BE2C (cell line): ENCODE results near the gene CPLANE2.
"Not testable (repeated sequence)": the region's sequence is repeated elsewhere in the genome, so short reads cannot be mapped to it uniquely, and the experiment has no call there.

Experiments used
- DNase-seq: peaks from one replicate; pipeline ENCODE4 v3.0.0-alpha.2; 2020
- H3K27me3 ChIP-seq: fragments of 250-450 bp; sonication (Bioruptor Pico); 2 replicates; pipeline ENCODE4 v1.5.1; 2020; ENCODE audit warnings: mild to moderate bottlenecking
- H3K36me3 ChIP-seq: fragments of 250-450 bp; sonication (Bioruptor Pico); 2 replicates; pipeline ENCODE4 v1.5.1; 2020; ENCODE audit warnings: mild to moderate bottlenecking
- H3K4me1 ChIP-seq: fragments of 250-450 bp; sonication (Bioruptor Pico); 2 replicates; pipeline ENCODE4 v1.5.1; 2020
- H3K4me3 ChIP-seq: 2 replicates; pipeline ENCODE4 v1.5.1; 2011; ENCODE audit warnings: low read depth, low read length
- H3K9me3 ChIP-seq: fragments of 250-450 bp; sonication (Bioruptor Pico); 2 replicates; pipeline ENCODE4 v1.5.1; 2020
- TF ChIP-seq, protein P1 (sequence below): IDR thresholded peaks from 2 replicates; pipeline ENCODE4 v1.5.1; 2012; ENCODE audit warnings: mild to moderate bottlenecking, low read depth, low read length

The CPLANE2 gene

DNA sequence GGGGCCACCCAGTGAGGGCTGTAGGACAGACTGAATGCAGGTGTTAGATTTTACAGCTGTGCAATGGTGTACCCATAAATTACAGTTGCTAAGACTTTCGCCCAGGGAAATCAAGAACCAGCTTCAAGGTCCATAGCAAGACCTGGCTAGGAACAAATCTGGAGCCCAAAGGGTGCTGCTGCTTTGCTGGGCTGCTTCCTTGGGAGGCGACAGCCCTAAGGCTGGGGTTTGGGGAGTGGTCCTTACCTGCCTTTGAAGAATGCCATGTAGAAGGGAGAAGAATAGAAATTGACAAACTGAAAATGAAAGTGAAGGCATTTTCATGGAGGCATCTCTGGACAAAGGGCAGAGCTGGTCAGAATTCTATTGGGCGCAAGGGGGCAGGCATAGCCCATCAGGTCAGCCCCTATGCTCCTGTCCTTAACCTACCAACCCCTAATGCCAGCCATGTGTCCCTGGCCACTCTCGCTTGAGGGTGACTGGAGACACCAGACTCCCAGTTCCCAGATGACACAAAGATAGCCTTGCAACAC lies 16.9 kb downstream of the CPLANE2 start:
- no peak for DNase-seq

DNA sequence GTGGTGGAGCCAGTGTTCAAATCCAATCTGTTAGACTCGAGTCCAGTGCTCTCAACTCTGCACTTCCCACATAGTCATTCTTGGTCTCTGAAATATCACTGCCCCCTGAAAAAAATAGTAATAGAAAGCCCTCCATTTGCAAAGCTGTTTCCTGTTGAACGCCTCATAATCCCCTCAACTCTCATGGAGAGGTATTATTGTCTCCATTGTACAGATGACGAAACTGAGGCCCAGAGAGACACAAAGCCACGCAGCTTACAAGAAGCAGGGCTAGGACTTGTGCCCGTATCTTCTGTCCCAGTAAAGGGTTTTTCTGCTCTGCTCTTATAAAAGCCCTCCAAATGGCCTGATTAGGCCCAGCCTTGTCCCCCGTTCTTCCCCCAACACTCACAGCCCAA lies 18.3 kb downstream of the CPLANE2 start:
- TF ChIP-seq, protein P1, sequence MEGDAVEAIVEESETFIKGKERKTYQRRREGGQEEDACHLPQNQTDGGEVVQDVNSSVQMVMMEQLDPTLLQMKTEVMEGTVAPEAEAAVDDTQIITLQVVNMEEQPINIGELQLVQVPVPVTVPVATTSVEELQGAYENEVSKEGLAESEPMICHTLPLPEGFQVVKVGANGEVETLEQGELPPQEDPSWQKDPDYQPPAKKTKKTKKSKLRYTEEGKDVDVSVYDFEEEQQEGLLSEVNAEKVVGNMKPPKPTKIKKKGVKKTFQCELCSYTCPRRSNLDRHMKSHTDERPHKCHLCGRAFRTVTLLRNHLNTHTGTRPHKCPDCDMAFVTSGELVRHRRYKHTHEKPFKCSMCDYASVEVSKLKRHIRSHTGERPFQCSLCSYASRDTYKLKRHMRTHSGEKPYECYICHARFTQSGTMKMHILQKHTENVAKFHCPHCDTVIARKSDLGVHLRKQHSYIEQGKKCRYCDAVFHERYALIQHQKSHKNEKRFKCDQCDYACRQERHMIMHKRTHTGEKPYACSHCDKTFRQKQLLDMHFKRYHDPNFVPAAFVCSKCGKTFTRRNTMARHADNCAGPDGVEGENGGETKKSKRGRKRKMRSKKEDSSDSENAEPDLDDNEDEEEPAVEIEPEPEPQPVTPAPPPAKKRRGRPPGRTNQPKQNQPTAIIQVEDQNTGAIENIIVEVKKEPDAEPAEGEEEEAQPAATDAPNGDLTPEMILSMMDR, result no peak
- no peak for DNase-seq

More for the DNA sequence above, 16.9 kb downstream of the CPLANE2 start:
- Histone ChIP-seq H3K27me3 (no peaks in the 10 kb centered on the region), H3K4me1 (no peaks in the 10 kb centered on the region), H3K4me3 (no peak overlapping the region), H3K36me3 (no peaks in the 10 kb centered on the region), H3K9me3 (no peaks in the 10 kb centered on the region)
- TF ChIP-seq, protein P1, result no peak

DNA sequence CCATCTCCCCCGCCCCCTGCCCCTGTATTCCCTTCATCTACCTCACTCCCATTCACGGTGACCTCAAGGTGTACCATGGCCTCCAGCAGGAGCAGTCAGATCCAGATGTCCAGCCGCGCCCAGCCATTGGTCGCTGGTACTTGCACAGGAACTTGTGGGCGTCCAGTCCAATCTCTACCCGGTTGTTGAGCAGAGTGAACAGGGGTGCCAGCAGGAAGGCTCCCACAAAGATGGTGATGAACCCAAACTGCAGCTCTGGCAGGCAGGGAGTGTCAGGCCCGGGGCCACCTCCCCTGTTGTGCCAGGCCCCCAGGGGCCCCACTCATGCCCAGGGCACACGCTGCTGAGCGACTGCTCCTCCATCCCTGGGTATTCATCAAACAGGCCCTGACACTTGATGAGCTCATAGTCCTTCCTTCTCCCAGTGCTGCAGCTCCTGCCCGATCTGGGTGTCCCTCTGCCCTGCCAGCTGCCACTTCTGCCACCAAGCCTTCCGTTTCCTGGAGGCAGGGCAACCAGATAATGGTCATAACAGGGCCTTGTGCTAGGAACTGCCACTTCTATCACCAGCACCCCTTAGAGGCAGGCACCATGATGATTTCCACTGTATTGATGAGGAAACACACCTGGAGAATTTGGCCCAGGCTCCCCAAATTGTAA lies 18.8 kb downstream of the CPLANE2 start:
- Histone ChIP-seq H3K4me3 (no peak overlapping the region), H3K27me3 (no peaks in the 10 kb centered on the region), H3K4me1 (no peaks in the 10 kb centered on the region), H3K36me3 (no peaks in the 10 kb centered on the region), H3K9me3 (no peaks in the 10 kb centered on the region)
- TF ChIP-seq, protein P1, result no peak
- no peak for DNase-seq

More for the DNA sequence above, 18.3 kb downstream of the CPLANE2 start:
- Histone ChIP-seq H3K27me3 (no peaks in the 10 kb centered on the region), H3K9me3 (no peaks in the 10 kb centered on the region), H3K36me3 (no peaks in the 10 kb centered on the region), H3K4me1 (no peaks in the 10 kb centered on the region), H3K4me3 (no peak overlapping the region)

DNA sequence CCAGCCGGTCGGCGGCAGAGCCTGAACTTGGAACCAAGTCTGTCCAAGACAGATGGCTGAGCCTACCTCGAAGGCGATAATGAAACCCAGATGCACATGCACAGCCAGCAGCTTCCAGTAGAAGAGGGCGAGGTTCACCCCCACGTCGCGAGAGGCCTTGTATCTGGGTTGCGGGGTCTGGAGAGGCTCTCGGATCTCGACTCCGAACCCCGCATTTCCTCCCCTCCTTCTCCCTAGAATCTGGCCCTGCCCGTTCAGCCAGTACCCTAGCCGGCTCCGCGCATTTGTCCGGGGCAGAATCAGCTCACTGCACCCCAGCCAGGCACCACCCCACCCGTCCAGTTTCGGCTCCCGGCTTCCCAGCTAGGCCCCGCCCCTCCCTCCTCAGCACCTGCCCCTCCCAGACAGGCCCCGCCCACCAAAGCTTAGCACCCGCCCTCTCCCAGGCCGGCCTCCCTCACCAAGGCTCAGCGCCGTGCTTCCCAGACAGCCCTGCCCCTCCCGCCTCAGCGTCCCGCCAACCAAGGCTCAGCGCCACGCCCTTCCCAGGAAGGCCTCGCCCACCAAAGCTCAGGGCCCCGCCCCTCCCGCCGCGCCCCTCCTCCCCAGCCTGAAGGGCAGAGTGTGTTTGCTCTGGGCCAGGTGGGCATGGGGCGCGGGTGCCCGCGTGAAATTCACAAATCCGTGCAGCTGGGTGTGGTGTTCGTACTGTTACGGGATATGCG lies 19.8 kb downstream of the CPLANE2 start:
- TF ChIP-seq, protein P1, result no peak
- DNase-seq, result peak; percentile 96
- no peaks in the 10 kb centered on the region for H3K9me3 ChIP-seq
- peak overlapping the region; percentile 41 for H3K4me3 ChIP-seq
- no peaks in the 10 kb centered on the region for H3K36me3 ChIP-seq
- H3K4me1 ChIP-seq, result no peaks in the 10 kb centered on the region
- H3K27me3 ChIP-seq, result no peaks in the 10 kb centered on the region

DNA sequence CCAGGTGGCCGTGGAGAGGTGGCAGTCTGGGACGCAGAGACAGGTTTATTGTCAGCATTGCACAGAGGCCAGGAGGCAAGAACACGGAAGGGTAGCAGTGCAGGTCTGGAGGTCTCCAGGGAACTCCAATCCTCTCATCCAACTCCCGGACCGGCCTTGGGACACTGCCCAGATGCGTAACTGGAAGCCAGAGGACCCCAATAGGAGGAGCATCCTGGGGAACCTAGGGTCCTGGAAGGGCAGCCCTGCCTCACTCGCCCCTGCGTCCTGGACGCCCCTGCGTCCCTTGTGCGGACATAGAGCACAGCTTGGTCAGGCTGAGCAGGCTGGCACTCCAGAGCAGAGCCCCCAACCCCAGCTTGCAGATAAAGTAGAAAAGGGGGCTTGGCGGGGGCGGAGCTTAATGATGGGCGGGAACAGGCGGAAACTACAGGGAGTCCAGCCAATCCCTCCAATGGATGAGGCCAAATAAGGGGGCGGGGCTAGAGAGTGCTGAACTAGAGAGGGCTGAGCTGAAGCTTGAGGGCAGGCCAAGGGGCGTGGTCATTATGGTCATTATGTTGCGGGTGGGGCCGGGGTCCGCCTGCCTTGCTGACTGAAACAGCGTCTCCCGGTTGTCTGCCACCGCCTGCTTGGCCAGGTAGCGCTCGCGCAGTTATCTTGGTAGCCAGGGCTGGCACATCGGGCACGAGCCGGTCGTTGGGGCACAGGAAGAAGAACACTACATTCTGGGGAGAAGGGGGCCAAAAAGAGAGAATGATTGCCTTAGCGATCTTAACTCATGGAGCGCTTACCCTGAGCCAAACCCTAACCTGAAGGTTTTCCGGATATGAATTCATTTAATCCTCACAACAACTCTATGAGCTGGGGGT lies 20.9 kb downstream of the CPLANE2 start:
- DNase-seq, result peak; percentile 96
- H3K4me3 ChIP-seq, result peak overlapping the region; percentile 41
- H3K9me3 ChIP-seq, result no peaks in the 10 kb centered on the region

DNA sequence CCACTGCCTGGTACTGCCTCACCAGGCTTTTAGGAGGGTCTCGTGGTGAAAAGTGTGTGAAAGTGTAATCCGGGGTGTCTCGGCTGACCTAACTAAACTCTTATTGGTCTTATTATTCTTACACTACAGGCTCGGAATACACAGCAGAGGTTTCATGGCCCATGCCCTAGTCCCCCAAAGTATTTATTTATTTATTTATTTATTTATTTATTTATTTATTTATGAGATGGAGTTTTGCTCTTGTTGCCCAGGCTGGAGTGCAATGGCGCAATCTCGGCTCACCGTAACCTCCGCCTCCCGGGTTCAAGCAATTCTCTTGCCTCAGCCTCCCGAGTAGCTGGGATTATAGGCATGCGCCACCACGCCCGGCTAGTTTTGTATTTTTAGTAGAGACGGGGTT lies 21.7 kb downstream of the CPLANE2 start:
- not testable (repeated sequence) for H3K4me1 ChIP-seq, H3K27me3 ChIP-seq, H3K36me3 ChIP-seq, H3K9me3 ChIP-seq, DNase-seq, H3K4me3 ChIP-seq

More for the DNA sequence above, 20.9 kb downstream of the CPLANE2 start:
- H3K4me1 ChIP-seq, result no peaks in the 10 kb centered on the region
- no peaks in the 10 kb centered on the region for H3K27me3 ChIP-seq
- no peaks in the 10 kb centered on the region for H3K36me3 ChIP-seq
- TF ChIP-seq, protein P1, result no peak

DNA sequence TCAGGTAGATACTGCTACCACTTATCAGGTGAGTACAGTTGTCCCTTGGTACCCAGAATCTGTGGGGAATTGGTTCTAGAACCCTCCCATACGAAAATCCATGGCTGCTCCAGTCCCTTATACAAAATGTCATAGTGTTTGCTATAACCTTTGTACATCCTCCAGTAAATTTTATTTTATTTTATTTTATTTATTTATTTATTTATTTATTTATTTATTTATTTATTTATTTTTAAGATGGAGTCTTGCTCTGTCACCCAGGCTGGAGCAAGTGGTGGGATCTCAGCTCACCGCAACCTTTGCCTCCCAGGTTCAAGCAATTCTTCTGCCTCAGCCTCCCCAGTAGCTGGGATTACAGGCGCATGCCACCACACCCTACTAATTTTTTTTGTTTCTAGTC lies 23.4 kb downstream of the CPLANE2 start:
- not testable (repeated sequence) for H3K4me1 ChIP-seq, H3K9me3 ChIP-seq, H3K36me3 ChIP-seq, H3K4me3 ChIP-seq, H3K27me3 ChIP-seq, DNase-seq
